Bronchial epithelial cell (primary cell): ENCODE data around the gene DENND1A. TPM values are rescaled to one million over a fixed set of nuclear protein-coding genes. Genes with fewer than 3 reads are reported as not detected.

Experiments
- DNase-seq: peaks from one replicate; pipeline ENCODE4 v3.0.0-alpha.2; 2010; ENCODE audit warnings: low read depth
- FAIRE-seq: peaks from 2 replicates; lab custom pipeline; 2011; peaks lifted over from hg19 to GRCh38; lab: Jason Lieb, UNC
- H3K27me3 ChIP-seq: 2 replicates; pipeline ENCODE4 v1.5.1; 2011; ENCODE audit warnings: low read length; ENCODE audit not compliant: control insufficient read depth, insufficient read depth
- H3K36me3 ChIP-seq: 2 replicates; pipeline ENCODE4 v1.5.1; 2011; ENCODE audit warnings: low read length; ENCODE audit not compliant: control insufficient read depth, insufficient read depth
- H3K4me3 ChIP-seq: 2 replicates; pipeline ENCODE4 v1.5.1; 2011; ENCODE audit warnings: mild to moderate bottlenecking, low read depth, low read length, control low read depth
- total RNA-seq: library from RNA; depleted of rRNA; stranded (reverse); fragments of >200 nt; gene quantifications from 2 replicates; pipeline ENCODE4 v1.2.1, GENCODE V29; 2014
- TF ChIP-seq, protein P1 (sequence below): IDR thresholded peaks from 2 replicates; pipeline ENCODE4 v1.5.1; 2011; ENCODE audit warnings: mild to moderate bottlenecking, moderate library complexity, low read length, control low read depth, inconsistent platforms; ENCODE audit not compliant: insufficient read depth, severe bottlenecking

The DENND1A gene
- total RNA-seq, 1 donor from 2014 or later = 6.1 TPM

DNA sequence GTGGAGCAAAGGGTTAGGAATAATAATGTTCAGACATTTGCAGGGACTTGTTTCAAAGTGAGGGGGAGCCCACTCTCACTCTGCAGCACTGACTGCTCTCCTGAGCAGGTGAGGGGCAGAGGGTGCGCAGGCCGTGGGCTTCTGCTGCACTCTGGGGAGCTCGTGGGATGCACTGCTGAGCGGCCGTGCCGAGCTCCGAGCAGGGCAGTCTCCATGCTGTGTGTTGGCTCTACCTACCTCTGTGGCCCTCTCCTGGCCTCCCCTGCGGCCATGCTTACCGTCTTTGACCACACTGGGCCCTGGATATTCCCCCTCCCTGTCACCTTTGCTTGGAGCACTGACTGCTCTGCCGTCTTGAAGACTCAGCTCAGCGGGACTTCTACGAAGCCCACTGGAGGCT, 540.2 kb downstream of the DENND1A start:
- TF ChIP-seq, protein P1, sequence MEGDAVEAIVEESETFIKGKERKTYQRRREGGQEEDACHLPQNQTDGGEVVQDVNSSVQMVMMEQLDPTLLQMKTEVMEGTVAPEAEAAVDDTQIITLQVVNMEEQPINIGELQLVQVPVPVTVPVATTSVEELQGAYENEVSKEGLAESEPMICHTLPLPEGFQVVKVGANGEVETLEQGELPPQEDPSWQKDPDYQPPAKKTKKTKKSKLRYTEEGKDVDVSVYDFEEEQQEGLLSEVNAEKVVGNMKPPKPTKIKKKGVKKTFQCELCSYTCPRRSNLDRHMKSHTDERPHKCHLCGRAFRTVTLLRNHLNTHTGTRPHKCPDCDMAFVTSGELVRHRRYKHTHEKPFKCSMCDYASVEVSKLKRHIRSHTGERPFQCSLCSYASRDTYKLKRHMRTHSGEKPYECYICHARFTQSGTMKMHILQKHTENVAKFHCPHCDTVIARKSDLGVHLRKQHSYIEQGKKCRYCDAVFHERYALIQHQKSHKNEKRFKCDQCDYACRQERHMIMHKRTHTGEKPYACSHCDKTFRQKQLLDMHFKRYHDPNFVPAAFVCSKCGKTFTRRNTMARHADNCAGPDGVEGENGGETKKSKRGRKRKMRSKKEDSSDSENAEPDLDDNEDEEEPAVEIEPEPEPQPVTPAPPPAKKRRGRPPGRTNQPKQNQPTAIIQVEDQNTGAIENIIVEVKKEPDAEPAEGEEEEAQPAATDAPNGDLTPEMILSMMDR = no peak
- FAIRE-seq (no peak), DNase-seq (no peak)
- Histone ChIP-seq H3K27me3 (no peaks in the 10 kb centered on the region), H3K4me3 (no peak overlapping the region), H3K36me3 (no peaks in the 10 kb centered on the region)

DNA sequence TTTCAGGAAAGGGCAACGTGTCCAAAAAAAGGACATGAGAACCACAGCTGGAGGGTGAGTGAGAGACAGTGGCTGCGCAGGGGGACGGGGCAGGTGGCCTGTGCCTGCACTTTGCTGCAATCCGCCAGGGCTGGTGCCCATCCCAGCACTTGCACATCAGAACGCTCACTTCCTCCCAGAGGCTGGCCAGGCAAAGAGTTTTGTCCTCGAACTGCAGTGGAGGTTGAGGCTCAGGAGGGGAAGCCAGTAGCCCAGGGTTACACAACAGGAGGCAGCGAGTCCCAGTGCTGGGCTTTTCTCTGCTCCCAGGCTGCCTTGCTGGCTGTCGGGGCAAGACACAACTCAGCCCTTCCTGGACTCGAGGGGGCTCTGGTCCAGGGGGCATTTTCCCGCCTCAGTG, 540.9 kb downstream of the DENND1A start:
- no peak overlapping the region for H3K4me3 ChIP-seq
- no peaks in the 10 kb centered on the region for H3K27me3 ChIP-seq
- H3K36me3 ChIP-seq = no peaks in the 10 kb centered on the region
- no peak for DNase-seq
- TF ChIP-seq, protein P1 = no peak
- FAIRE-seq = no peak

DNA sequence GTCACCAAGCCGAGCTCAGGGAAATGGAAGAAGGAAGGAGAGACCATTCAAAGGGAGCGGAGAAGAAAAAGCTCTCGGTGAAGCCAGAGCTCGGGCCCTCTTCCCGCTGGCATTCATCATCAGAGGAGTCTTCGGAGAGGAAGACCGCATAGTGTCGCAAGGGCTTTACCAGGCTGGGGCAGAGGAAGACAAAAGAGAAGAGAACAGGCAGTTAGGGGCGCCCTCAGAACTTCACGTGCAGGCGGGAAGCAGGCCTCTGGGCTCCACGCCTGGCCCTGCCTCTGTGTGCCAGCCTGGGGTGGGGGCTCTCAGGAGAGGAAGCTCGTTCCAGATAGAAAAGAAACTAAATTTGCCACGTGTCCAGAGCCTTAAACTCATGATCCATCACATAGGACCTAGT, 542.2 kb downstream of the DENND1A start:
- TF ChIP-seq, protein P1 = no peak
- H3K4me3 ChIP-seq = no peak overlapping the region
- H3K36me3 ChIP-seq = no peaks in the 10 kb centered on the region
- FAIRE-seq = no peak
- no peaks in the 10 kb centered on the region for H3K27me3 ChIP-seq
- DNase-seq = no peak

DNA sequence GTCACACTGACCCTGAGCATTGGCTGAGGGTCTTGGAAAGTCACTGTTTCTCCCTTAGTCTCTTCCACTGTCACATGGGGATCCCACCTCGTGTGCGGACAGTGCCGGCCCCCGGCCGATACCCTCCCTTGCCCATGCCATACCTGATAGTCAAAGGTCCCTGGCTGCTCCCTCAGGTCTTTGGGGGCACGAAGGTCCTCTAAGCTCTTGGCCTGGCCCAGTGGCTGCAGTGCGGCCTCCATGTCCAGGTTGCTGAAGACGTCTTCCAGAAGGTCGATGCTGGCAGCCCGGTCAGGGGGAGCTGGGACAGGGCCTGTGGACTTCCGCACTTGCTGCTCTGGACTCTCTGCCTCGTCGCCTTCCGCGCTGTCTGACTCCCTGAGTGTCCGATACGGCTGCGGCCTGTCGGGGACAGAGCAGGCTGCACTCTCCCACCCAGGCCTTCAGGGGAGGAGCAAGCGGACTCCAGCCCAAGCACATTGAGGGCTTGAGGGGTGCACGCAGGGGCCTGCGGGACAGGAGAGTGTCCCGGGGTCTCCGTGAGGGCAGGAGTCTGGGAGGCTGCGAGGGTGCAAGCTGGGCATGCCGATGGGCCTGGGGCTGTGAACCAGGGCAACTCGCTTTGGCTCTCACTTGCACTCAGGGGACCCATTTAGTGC, 546.3 kb downstream of the DENND1A start:
- H3K27me3 ChIP-seq = no peaks in the 10 kb centered on the region
- H3K4me3 ChIP-seq = no peak overlapping the region
- TF ChIP-seq, protein P1 = no peak
- no peaks in the 10 kb centered on the region for H3K36me3 ChIP-seq
- no peak for FAIRE-seq
- DNase-seq = no peak

DNA sequence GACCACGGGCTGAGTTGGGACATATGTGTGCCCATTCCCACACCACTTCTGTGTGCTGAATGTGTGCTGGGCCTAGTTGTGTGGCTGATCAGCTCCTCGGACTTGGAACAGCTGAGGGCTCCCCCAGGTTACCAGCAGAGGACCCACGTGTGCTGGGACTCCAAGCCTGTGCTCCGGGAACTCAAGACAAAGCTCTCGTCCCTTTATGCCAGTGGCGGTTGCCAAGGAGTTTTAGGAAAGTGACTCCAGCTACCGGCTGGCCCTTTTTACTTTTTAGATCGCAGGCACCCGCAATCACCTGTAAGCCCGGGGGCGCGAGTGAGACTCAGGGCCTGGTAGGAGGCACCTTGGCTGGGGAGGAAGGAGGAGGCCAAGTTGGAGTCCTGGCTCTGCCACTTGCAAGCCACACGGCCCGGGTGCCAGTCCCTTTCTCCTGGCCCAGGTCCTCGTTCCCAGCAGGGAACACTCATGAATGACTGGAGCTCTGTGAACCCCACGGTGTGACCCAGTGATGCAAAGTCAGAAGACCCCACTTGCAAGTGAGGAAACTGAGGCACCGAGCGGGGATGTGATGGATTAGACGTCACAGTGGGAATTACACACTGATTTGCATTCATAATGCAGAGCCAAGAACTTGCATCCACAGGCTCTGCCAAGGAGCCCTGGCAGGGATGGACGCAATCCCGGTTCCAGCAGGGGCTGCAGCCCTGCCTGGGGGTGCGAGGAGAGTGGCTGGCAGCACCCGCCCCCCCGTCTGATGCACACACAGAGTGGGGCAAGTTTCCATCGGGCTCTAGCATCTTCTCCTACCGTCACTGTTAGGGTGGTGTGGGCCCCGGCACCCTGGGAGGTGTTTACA, 547.0 kb downstream of the DENND1A start:
- TF ChIP-seq, protein P1 = no peak
- DNase-seq (no peak), FAIRE-seq (no peak)
- Histone ChIP-seq H3K4me3 (no peak overlapping the region), H3K36me3 (no peaks in the 10 kb centered on the region), H3K27me3 (no peaks in the 10 kb centered on the region)
